ENCODE measurements around the gene CHGA.

The CHGA gene

DNA sequence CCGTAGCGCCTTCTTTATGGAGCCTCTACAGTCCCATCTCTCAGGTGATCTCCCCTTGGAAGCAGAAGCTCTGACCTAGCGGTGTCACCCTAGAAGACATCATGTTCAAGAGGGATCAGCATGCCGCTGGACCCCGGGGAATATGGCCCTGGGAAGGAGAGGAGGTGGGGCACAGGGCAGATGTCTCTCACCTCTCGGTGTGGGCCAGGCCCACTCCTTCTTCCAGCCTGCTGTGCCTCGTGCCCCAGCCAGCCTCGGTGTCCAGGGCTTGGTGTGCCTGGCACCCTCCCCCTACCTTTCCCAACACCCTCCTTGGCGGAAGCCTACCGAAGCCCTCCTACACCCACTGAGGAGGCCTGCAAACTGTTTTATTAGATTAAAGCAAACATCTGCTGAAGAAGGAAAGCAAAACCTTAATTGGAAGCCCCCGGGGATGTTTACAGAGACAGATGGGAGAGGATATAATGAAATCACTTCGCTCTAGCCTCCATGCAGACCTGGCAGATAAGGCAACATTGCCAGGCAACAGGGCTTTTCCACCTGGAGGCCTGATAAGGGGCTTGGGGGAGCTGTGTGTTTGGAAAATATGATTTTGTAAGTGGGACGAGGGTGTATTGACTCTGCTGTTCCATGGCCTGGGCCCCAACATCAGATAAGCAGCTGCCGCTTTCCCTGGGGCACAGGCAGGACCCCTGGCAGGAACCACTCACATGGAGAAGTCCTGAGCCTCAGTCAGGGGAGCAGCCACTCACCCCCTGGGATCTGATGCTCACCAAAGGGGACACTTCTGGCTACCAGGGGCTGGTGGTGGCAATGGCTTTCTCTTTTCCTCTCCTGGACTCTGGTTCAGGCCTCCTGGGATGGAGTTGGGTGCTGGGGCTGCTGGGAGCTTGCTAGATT, 5.7 kb upstream of the CHGA start:
- TF ChIP-seq ZNF274 (IDR thresholded peaks at IDR 0.05; ENCODE audit: low read depth, low read length) = no peak
- H3K4me3 ChIP-seq (ENCODE audit: low read length) = no peak overlapping the region

DNA sequence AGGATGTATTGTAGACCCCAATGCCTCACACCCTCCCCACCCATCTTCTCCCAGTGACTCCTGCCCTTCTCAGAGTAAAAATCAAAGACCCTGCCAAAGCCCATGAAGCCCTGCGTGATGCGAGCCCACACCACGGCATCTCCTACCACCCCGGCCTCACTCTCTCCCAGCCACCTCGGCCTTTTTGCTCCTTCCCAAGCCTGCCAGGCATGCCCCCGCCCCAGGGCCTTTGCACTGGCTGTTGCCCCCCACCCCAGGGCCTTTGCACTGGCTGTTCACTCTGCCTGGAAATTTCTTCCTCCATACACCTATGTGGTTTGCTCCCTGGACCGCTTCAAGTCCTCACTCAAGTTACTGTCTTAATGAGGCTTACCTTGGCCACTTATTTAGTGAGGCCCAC, 5.0 kb upstream of the CHGA start:
- no peak for TF ChIP-seq ZNF274 (IDR thresholded peaks at IDR 0.05; ENCODE audit: low read depth, low read length)
- H3K4me3 ChIP-seq (ENCODE audit: low read length) = no peak overlapping the region

- no peak for TF ChIP-seq ZNF274 (IDR thresholded peaks at IDR 0.05; ENCODE audit: low read depth, low read length)
- no peak overlapping the region for H3K4me3 ChIP-seq (ENCODE audit: low read length)
Observed at GRCh38 chr14:92920001-92920400, 2.9 kb upstream of the CHGA start.

DNA sequence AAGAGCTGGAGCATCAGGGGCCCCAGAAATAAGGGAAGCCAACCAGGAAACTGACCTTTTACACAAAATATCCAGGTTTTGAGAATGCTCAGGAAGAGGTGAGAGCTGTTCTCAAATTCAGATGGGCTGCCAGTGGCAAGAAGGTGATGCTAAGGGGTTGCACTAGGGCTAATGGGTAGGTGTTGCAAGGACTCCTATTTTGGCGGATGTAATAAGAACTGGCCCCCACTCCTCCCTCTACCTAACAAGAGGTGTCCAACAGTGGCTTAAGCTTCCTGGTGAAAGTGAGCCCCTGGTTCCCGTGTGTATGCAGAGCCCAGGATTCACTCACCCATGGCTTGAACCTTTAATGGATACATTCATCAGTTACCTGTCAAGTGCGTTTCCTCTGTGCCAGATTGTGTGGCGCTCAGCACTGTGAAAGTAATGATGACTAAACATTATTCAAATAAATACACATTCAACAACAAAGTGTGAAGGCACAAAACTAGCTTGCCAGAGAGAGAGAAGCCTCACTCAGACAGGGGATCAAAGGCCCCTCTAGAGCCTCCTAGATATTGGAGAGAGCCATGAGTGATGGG, 705 bp upstream of the CHGA start:
- TF ChIP-seq ZNF274 (IDR thresholded peaks at IDR 0.05; ENCODE audit: low read depth, low read length) = no peak
- H3K4me3 ChIP-seq (ENCODE audit: low read length) = no peak overlapping the region

DNA sequence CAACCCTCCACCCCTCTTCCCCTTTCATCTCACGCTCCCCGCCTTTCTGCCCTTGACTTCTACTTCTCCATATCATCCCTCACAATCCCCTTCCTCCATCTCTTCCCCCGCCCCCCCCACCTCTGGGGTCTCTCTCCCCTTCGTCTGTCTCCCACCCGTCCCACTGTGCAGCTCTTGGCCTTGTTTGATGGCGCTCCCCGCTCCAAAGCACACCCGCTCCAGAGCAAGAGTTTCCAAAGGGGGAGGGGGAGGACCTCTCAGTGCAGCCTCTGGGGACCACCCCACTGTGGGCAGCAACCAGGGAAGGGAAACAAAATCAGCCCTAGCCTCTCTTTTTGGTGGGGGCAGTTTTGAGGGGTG, 774 bp downstream of the CHGA start:
- TF ChIP-seq ZNF274 (IDR thresholded peaks at IDR 0.05; ENCODE audit: low read depth, low read length) = no peak
- no peak overlapping the region for H3K4me3 ChIP-seq (ENCODE audit: low read length)

DNA sequence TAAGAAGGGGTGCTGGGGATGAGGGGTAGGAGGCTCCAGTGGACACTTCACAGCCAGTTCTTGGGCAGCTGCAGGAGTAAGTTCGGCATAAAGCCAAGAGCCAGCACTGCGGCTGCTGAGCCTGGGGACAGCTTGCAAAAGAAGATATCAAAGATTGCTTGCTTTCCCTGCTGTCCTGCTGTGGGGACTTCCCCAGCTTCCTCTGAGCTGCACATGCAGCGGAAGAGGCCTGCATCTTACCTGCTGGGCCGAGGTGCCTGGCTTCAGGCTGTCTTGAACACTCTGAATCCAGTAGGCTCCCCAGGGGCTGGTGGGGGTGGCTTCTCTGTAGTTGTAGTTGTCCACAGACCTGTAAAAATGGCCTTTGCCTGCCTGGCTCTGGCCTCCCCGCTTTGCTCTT, 1.3 kb downstream of the CHGA start:
- no peak for TF ChIP-seq ZNF274 (IDR thresholded peaks at IDR 0.05; ENCODE audit: low read depth, low read length)
- no peak overlapping the region for H3K4me3 ChIP-seq (ENCODE audit: low read length)

GRCh38 chr14:92925446-92925845, 2.5 kb downstream of the CHGA start:
- H3K4me3 ChIP-seq (ENCODE audit: low read length) = no peak overlapping the region
- TF ChIP-seq ZNF274 (IDR thresholded peaks at IDR 0.05; ENCODE audit: low read depth, low read length) = no peak

- TF ChIP-seq ZNF274 (IDR thresholded peaks at IDR 0.05; ENCODE audit: low read depth, low read length) = no peak
- H3K4me3 ChIP-seq (ENCODE audit: low read length) = no peak overlapping the region
Observed at GRCh38 chr14:92926180-92926845, 3.4 kb downstream of the CHGA start.

- no peak overlapping the region for H3K4me3 ChIP-seq (ENCODE audit: low read length)
- no peak for TF ChIP-seq ZNF274 (IDR thresholded peaks at IDR 0.05; ENCODE audit: low read depth, low read length)
Observed at GRCh38 chr14:92926931-92927330, 4.0 kb downstream of the CHGA start.

GRCh38 chr14:92927349-92928257, 4.7 kb downstream of the CHGA start:
- TF ChIP-seq ZNF274 (IDR thresholded peaks at IDR 0.05; ENCODE audit: low read depth, low read length) = no peak

DNA sequence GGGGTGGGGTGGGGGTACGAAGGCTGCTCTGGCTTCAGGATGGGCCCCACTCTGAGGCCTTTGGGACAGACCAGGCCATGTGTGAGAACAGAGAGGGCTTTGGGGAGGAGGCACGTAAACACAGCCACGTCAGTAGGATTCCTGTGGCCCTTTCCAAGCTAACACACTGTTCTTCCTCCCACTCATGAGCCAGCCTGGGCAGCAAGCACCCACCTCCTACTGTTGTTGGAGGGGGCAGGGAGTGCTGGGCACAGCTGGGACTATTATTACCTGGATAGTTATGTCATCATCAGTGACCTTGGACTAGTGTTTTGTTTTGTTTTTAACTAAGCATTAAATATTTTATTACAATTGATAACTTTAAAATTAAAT, 5.3 kb downstream of the CHGA start:
- TF ChIP-seq ZNF274 (IDR thresholded peaks at IDR 0.05; ENCODE audit: low read depth, low read length) = no peak
- H3K4me3 ChIP-seq (ENCODE audit: low read length) = no peak overlapping the region

More at GRCh38 chr14:92927349-92928257, 4.7 kb downstream of the CHGA start:
- H3K4me3 ChIP-seq (ENCODE audit: low read length) = no peak overlapping the region

GRCh38 chr14:92928961-92929688, 6.2 kb downstream of the CHGA start:
- H3K4me3 ChIP-seq (ENCODE audit: low read length) = no peak overlapping the region

More at GRCh38 chr14:92928961-92929688, 6.2 kb downstream of the CHGA start:
- TF ChIP-seq ZNF274 (IDR thresholded peaks at IDR 0.05; ENCODE audit: low read depth, low read length) = no peak
